Thyroid gland (tissue), 4 donors: ENCODE measurements around the gene PLEKHA4. TPM values are rescaled to one million over a fixed set of nuclear protein-coding genes. Genes with fewer than 3 reads are reported as not detected.
"Not testable (repeated sequence)": the region's sequence is repeated elsewhere in the genome, so short reads cannot be mapped to it uniquely, and the experiment has no call there.

ENCODE experiments used
- DNase-seq, 2 donors: peaks; one replicate each; pipeline ENCODE4 v3.0.0-alpha.2; 2019
- H3K27ac ChIP-seq, 3 donors: fragments of 200-600 bp; sonication (generic); 1 replicate in 2 of 3; 2 replicates in 1 of 3; pipeline ENCODE4 v1.5.1; 2016 to 2019; ENCODE audit warnings: mild to moderate bottlenecking in 1 of 3, moderate library complexity in 1 of 3
- H3K27me3 ChIP-seq: fragments of 200-600 bp; sonication (generic); one replicate; pipeline ENCODE4 v1.5.1; 2019
- H3K36me3 ChIP-seq, 2 donors: fragments of 200-600 bp; sonication (generic); one replicate each; pipeline ENCODE4 v1.5.1; 2016 to 2019
- H3K4me1 ChIP-seq, 2 donors: fragments of 200-600 bp; sonication (generic); one replicate each; pipeline ENCODE4 v1.5.1; 2017 to 2019
- H3K4me3 ChIP-seq, 3 donors: fragments of 200-600 bp; sonication (generic); replicated peaks in 1 of 3; 1 replicate in 2 of 3; 2 replicates in 1 of 3; pipeline ENCODE4 v1.5.1; 2016; ENCODE audit warnings: mild to moderate bottlenecking in 1 of 3
- H3K9me3 ChIP-seq: fragments of 200-600 bp; sonication (generic); one replicate; pipeline ENCODE4 v1.5.1; 2017
- CTCF ChIP-seq, 6 experiments: fragments of 200-600 bp in 3 of 6; fragments of 450-650 bp in 3 of 6; sonication (generic) in 3 of 6; IDR thresholded peaks; one replicate each; pipeline ENCODE4 v1.5.1; 2016 to 2019; ENCODE audit warnings: antibody characterized with exemption in 6 of 6, mild to moderate bottlenecking in 2 of 6, inconsistent platforms in 1 of 6, moderate library complexity in 1 of 6
- POLR2A ChIP-seq, 2 donors: fragments of 450-650 bp; IDR thresholded peaks; one replicate each; pipeline ENCODE4 v1.6.1; 2017; ENCODE audit warnings: antibody characterized with exemption in 2 of 2, mild to moderate bottlenecking in 2 of 2, moderate library complexity in 1 of 2
- WGBS, 2 donors: methylation state at CpG; one replicate each; pipeline ENCODE4 v1.1.5; 2017; 5-methylcytosine and 5-hydroxymethylcytosine counted together
- intact Hi-C: fragments of 100-400 bp; cut with DNase I; formaldehyde crosslinking; loops from one replicate; pipeline ENCODE4 v1.15.1; 2023
- total RNA-seq, 4 donors: library from RNA; depleted of rRNA; stranded (reverse); fragments of >200 nt; gene quantifications; one replicate each; pipeline ENCODE4 v1.2.3, GENCODE V29; 2016

Gene PLEKHA4
- total RNA-seq, 4 donors from 2014 or later, result 15.2 to 21.8 (median 19.0) TPM

GRCh38 chr19:48897181-48897580 lies 28.8 kb upstream of the PLEKHA4 start:
- no peak for DNase-seq
- Histone ChIP-seq H3K4me1 (peaks cover 17 to 27% of the 10 kb centered on the region in 2 donors), H3K9me3 (no peaks in the 10 kb centered on the region), H3K4me3 (no peak overlapping the region), H3K27ac (no peak overlapping the region), H3K27me3 (no peaks in the 10 kb centered on the region), H3K36me3 (no peaks in the 10 kb centered on the region)
- WGBS, 2 donors, result 75 to 81% methylated on average over 5 of the region's 5 CpGs
- intact Hi-C loops, result no loop called here
- TF ChIP-seq POLR2A (IDR thresholded peaks at IDR 0.05) (no peak), CTCF (IDR thresholded peaks at IDR 0.05) (no peak)

GRCh38 chr19:48896191-48896720 lies 27.8 kb upstream of the PLEKHA4 start:
- no peak for TF ChIP-seq CTCF (IDR thresholded peaks at IDR 0.05)
- TF ChIP-seq POLR2A (IDR thresholded peaks at IDR 0.05), result no peak
- H3K9me3 ChIP-seq, result no peaks in the 10 kb centered on the region
- DNase-seq, result peak; percentile 38 to 47
- H3K27ac ChIP-seq, result peak overlapping the region in 1 of 3 donors; percentile 73
- H3K36me3 ChIP-seq, result no peaks in the 10 kb centered on the region
- intact Hi-C loops, result no loop called here
- WGBS, 2 donors, result 15 to 21% methylated on average over 16 to 22 of the region's 25 CpGs
- peak overlapping the region in 1 of 3 donors; percentile 6 for H3K4me3 ChIP-seq
- peaks cover 10 to 18% of the 10 kb centered on the region in 2 donors for H3K4me1 ChIP-seq
- H3K27me3 ChIP-seq, result no peaks in the 10 kb centered on the region

- no peaks in the 10 kb centered on the region for H3K36me3 ChIP-seq
- peaks cover 3 to 11% of the 10 kb centered on the region in 2 donors for H3K4me1 ChIP-seq
- H3K27me3 ChIP-seq, result no peaks in the 10 kb centered on the region
- TF ChIP-seq CTCF (IDR thresholded peaks at IDR 0.05), result no peak
- TF ChIP-seq POLR2A (IDR thresholded peaks at IDR 0.05), result no peak
- WGBS, 2 donors, result 47 to 69% methylated on average over 20 to 21 of the region's 21 CpGs
- no peak overlapping the region for H3K27ac ChIP-seq
- no peak for DNase-seq
- H3K4me3 ChIP-seq, result no peak overlapping the region
- intact Hi-C loops, result no loop called here
- H3K9me3 ChIP-seq, result no peaks in the 10 kb centered on the region
Measured at GRCh38 chr19:48895226-48895625, 26.8 kb upstream of the PLEKHA4 start.

- intact Hi-C loops, result no loop called here
- no peaks in the 10 kb centered on the region for H3K36me3 ChIP-seq
- DNase-seq, result no peak
- H3K27me3 ChIP-seq, result no peaks in the 10 kb centered on the region
- TF ChIP-seq POLR2A (IDR thresholded peaks at IDR 0.05), result no peak
- TF ChIP-seq CTCF (IDR thresholded peaks at IDR 0.05), result no peak
- no peaks in the 10 kb centered on the region for H3K9me3 ChIP-seq
- H3K4me1 ChIP-seq, result peaks cover 0 to under 1% of the 10 kb centered on the region in 2 donors
- WGBS, 2 donors, result 74 to 81% methylated on average over 4 of the region's 4 CpGs
- H3K27ac ChIP-seq, result no peak overlapping the region
- H3K4me3 ChIP-seq, result no peak overlapping the region
Measured at GRCh38 chr19:48890551-48890950, 22.1 kb upstream of the PLEKHA4 start.

GRCh38 chr19:48889496-48889895 lies 21.1 kb upstream of the PLEKHA4 start:
- 31 to 50% methylated on average over 3 of the region's 3 CpGs for WGBS, 2 donors
- H3K4me1 ChIP-seq, H3K36me3 ChIP-seq, H3K27me3 ChIP-seq, H3K27ac ChIP-seq, H3K9me3 ChIP-seq, DNase-seq, H3K4me3 ChIP-seq, intact Hi-C loops: not testable (repeated sequence)
